K562 (cell line): ENCODE measurements around the gene RREB1. TPM values are rescaled to one million over a fixed set of nuclear protein-coding genes. Genes with fewer than 3 reads are reported as not detected.

Experiments
- CREB3L1 ChIP-seq: fragments of 450-650 bp; IDR thresholded peaks from 2 replicates; pipeline ENCODE4 v1.6.1; 2014; ENCODE audit warnings: low read depth, mild to moderate bottlenecking, moderate library complexity, borderline replicate concordance
- CREM ChIP-seq: IDR thresholded peaks from 2 replicates; pipeline ENCODE4 v1.6.1; 2014; ENCODE audit warnings: antibody characterized with exemption, low read depth
- ETS2 ChIP-seq: IDR thresholded peaks from 2 replicates; pipeline ENCODE4 v1.6.1; 2016; ENCODE audit warnings: borderline replicate concordance, missing genetic modification characterization, mild to moderate bottlenecking, moderate library complexity, missing compliant biosample characterization; ENCODE audit not compliant: poor library complexity, severe bottlenecking
- FOXM1 ChIP-seq, 2 experiments: fragments of 450-650 bp in 1 of 2; sonication (generic) in 1 of 2; formaldehyde crosslinking in 1 of 2; IDR thresholded peaks; 2 replicates each; pipeline versions ENCODE4 v1.6.1 to v1.9.0; 2017 to 2022; ENCODE audit warnings: low read depth in 2 of 2, mild to moderate bottlenecking in 2 of 2, missing genetic modification reagents in 1 of 2, moderate library complexity in 1 of 2
- HMGXB4 ChIP-seq: sonication (generic); formaldehyde crosslinking; IDR thresholded peaks from 2 replicates; pipeline ENCODE4 v1.8.1; 2023; ENCODE audit warnings: mild to moderate bottlenecking, missing genetic modification reagents
- MAX ChIP-seq: sonication (generic); formaldehyde crosslinking; IDR thresholded peaks from 2 replicates; pipeline ENCODE4 v1.9.0; 2022; ENCODE audit warnings: mild to moderate bottlenecking, missing genetic modification reagents
- MEIS2 ChIP-seq: fragments of 450-650 bp; IDR thresholded peaks from 2 replicates; pipeline ENCODE4 v1.6.1; 2014; ENCODE audit warnings: mild to moderate bottlenecking; ENCODE audit not compliant: partially characterized antibody
- MIER1 ChIP-seq: fragments of 450-650 bp; IDR thresholded peaks from 2 replicates; pipeline ENCODE4 v1.6.1; 2016; ENCODE audit warnings: antibody characterized with exemption, mild to moderate bottlenecking, low read depth
- NFYB ChIP-seq: IDR thresholded peaks from 2 replicates; pipeline ENCODE4 v1.6.1; 2011; ENCODE audit warnings: mild to moderate bottlenecking, moderate library complexity; ENCODE audit not compliant: insufficient read length; ENCODE audit errors: extremely low read depth
- NR2C1 ChIP-seq, 2 experiments: fragments of 450-650 bp; IDR thresholded peaks; 2 replicates each; pipeline ENCODE4 v1.6.1; 2017; ENCODE audit warnings: mild to moderate bottlenecking in 2 of 2, antibody characterized with exemption in 1 of 2, inconsistent platforms in 1 of 2, missing compliant biosample characterization in 1 of 2, missing genetic modification characterization in 1 of 2
- NR4A1 ChIP-seq, 2 experiments: fragments of 250-450 bp in 1 of 2; fragments of 450-650 bp in 1 of 2; sonication (Bioruptor Pico) in 1 of 2; IDR thresholded peaks; 2 replicates each; pipeline versions ENCODE4 v1.4.0 to v1.6.1; 2016 to 2020; ENCODE audit warnings: mild to moderate bottlenecking in 2 of 2, missing compliant biosample characterization in 1 of 2, missing genetic modification characterization in 1 of 2, moderate library complexity in 1 of 2
- PKNOX1 ChIP-seq: fragments of 450-650 bp; IDR thresholded peaks from 2 replicates; pipeline ENCODE4 v1.6.1; 2016
- TRIM25 ChIP-seq: fragments of 450-650 bp; IDR thresholded peaks from 2 replicates; pipeline ENCODE4 v1.7.0; 2016; ENCODE audit warnings: borderline replicate concordance
- TRIM28 ChIP-seq: fragments of 450-650 bp; IDR thresholded peaks from 2 replicates; pipeline ENCODE4 v1.6.1; 2017
- ZKSCAN1 ChIP-seq: fragments of 150-350 bp; IDR thresholded peaks from 2 replicates; pipeline ENCODE4 v1.6.1; 2016; ENCODE audit warnings: low read depth, low read length
- ZNF143 ChIP-seq: sonication (generic); formaldehyde crosslinking; IDR thresholded peaks from 2 replicates; pipeline ENCODE4 v1.9.0; 2022; ENCODE audit warnings: mild to moderate bottlenecking, missing genetic modification reagents
- ZNF280A ChIP-seq: fragments of 450-650 bp; IDR thresholded peaks from 2 replicates; pipeline ENCODE4 v1.6.1; 2018; ENCODE audit warnings: mild to moderate bottlenecking, low read depth; ENCODE audit not compliant: partially characterized antibody
- ZNF282 ChIP-seq: sonication (generic); formaldehyde crosslinking; IDR thresholded peaks from 2 replicates; pipeline ENCODE4 v1.8.1; 2023; ENCODE audit warnings: missing genetic modification reagents
- ZNF830 ChIP-seq: fragments of 250-450 bp; sonication (Bioruptor Pico); IDR thresholded peaks from 2 replicates; pipeline ENCODE4 v1.5.0; 2021; ENCODE audit warnings: mild to moderate bottlenecking
- polyA plus RNA-seq, 8 experiments: library from polyadenylated mRNA; depleted of rRNA in 4 of 8; stranded (reverse) in 5 of 8; unstranded in 3 of 8; fragments of >200 nt; fragmentation: Nextera tagmentation in 2 of 8; fragmentation: Illumina TruSeq in 1 of 8; extraction: Ambion mirVana in 2 of 8; extraction: Trizol in 1 of 8; gene quantifications; 2 replicates each; pipeline versions ENCODE4 v1.2.1 to v1.2.3, GENCODE V29; 2011 to 2014; ENCODE audit warnings: inconsistent platforms in 1 of 8, missing spikeins in 1 of 8
- total RNA-seq, 7 experiments: library from RNA; depleted of rRNA in 6 of 7; stranded (reverse); fragments of >200 nt in 6 of 7; fragmentation: Illumina TruSeq in 2 of 7; extraction: Trizol in 2 of 7; gene quantifications; 2 replicates each; pipeline versions ENCODE4 v1.2.1 to v1.2.3, GENCODE V29; 2011 to 2021; ENCODE audit warnings: low replicate concordance in 1 of 7

Gene RREB1
- total and polyA plus RNA-seq, 9 of the 15 experiments (the other 6 are each of a cell fraction or from before 2014, with no cell fraction given): 3.3 to 64.2 (median 19.3) TPM

- TF ChIP-seq ZNF280A (no peak), ZNF830 (CRISPR knock-in tag) (no peak), NR2C1 (IDR thresholded peaks at IDR 0.05) (0 out of 2 replicates have a peak, but pooled peaks have one; percentile 30), NR2C1 (tag; IDR thresholded peaks at IDR 0.05) (no peak), ZKSCAN1 (0 out of 2 replicates have a peak, but pooled peaks have one; percentile 25), CREB3L1 (peak; percentile 62; the same call in 1 of the 2 replicates), TRIM25 (peak; percentile 89; the same call in 1 of the 2 replicates), MIER1 (0 out of 2 replicates have a peak, but pooled peaks have one; percentile 66), ZNF282 (CRISPR knock-in tag) (no peak), MEIS2 (peak; percentile 60), MAX (peak; percentile 96), ZNF143 (peak; percentile 69), NFYB (no peak), CREM (peak; percentile 49; the same call in 1 of the 2 replicates), NR4A1 (CRISPR knock-in tag; IDR thresholded peaks at IDR 0.05) (no peak), NR4A1 (tag; IDR thresholded peaks at IDR 0.05) (peak; percentile 65; the same call in 1 of the 2 replicates), FOXM1 (IDR thresholded peaks at IDR 0.05; ENCODE audit: low read depth) (peak; percentile 62), FOXM1 (CRISPR knock-in tag; IDR thresholded peaks at IDR 0.05; ENCODE audit: low read depth) (no peak), ETS2 (tag) (no peak), TRIM28 (peak; percentile 65), HMGXB4 (CRISPR knock-in tag) (no peak), PKNOX1 (peak; percentile 60)
Measured at GRCh38 chr6:7119272-7119801, 11.6 kb downstream of the RREB1 start (continued).
